Hepatocyte (in vitro differentiated cells): ENCODE data around the gene PTPN18. TPM values are rescaled to one million over a fixed set of nuclear protein-coding genes. Genes with fewer than 3 reads are reported as not detected.

Source experiments
- DNase-seq: peaks from one replicate; pipeline ENCODE4 v3.0.0-alpha.2; 2016; ENCODE audit warnings: low spot score
- H2AFZ ChIP-seq: fragments of 200-600 bp; sonication (generic); 2 replicates; pipeline ENCODE4 v1.6.0; 2016; ENCODE audit warnings: antibody characterized with exemption, mild to moderate bottlenecking
- H3K27ac ChIP-seq: fragments of 200-600 bp; sonication (generic); 2 replicates; pipeline ENCODE4 v1.5.1; 2016; ENCODE audit warnings: mild to moderate bottlenecking
- H3K27me3 ChIP-seq: fragments of 200-600 bp; sonication (generic); 2 replicates; pipeline ENCODE4 v1.6.1; 2016
- H3K36me3 ChIP-seq: fragments of 200-600 bp; sonication (generic); replicated peaks from 2 replicates; pipeline ENCODE4 v1.5.1; 2016; ENCODE audit warnings: low read depth; ENCODE audit not compliant: insufficient read depth
- H3K4me1 ChIP-seq: fragments of 200-600 bp; sonication (generic); 2 replicates; pipeline ENCODE4 v1.5.1; 2016; ENCODE audit warnings: mild to moderate bottlenecking, moderate library complexity; ENCODE audit not compliant: insufficient read depth
- H3K4me2 ChIP-seq: fragments of 200-600 bp; sonication (generic); 2 replicates; pipeline ENCODE4 v1.6.0; 2016
- H3K4me3 ChIP-seq: fragments of 200-600 bp; sonication (generic); 2 replicates; pipeline ENCODE4 v1.5.1; 2016; ENCODE audit warnings: mild to moderate bottlenecking
- H3K79me2 ChIP-seq: fragments of 200-600 bp; sonication (generic); 2 replicates; pipeline ENCODE4 v1.6.0; 2017; ENCODE audit warnings: mild to moderate bottlenecking
- H3K9me2 ChIP-seq: fragments of 200-600 bp; sonication (generic); replicated peaks from 2 replicates; pipeline ENCODE4 v1.6.0; 2017; ENCODE audit warnings: mild to moderate bottlenecking; ENCODE audit not compliant: insufficient read depth
- H3K9me3 ChIP-seq: fragments of 200-600 bp; sonication (generic); 2 replicates; pipeline ENCODE4 v1.5.1; 2016; ENCODE audit warnings: low read depth, mild to moderate bottlenecking
- H4K20me1 ChIP-seq: fragments of 200-600 bp; sonication (generic); 2 replicates; pipeline ENCODE4 v1.6.0; 2016; ENCODE audit warnings: mild to moderate bottlenecking; ENCODE audit not compliant: insufficient read depth, poor library complexity, severe bottlenecking
- EZH2 ChIP-seq: fragments of 200-600 bp; sonication (generic); IDR thresholded peaks from 2 replicates; pipeline ENCODE4 v1.6.1; 2016; ENCODE audit warnings: antibody characterized with exemption, mild to moderate bottlenecking, borderline replicate concordance
- EZH2phosphoT487 ChIP-seq: fragments of 200-600 bp; sonication (generic); IDR thresholded peaks from one replicate; pipeline ENCODE4 v1.6.1; 2018; ENCODE audit warnings: antibody characterized with exemption, mild to moderate bottlenecking, low read depth, moderate library complexity; ENCODE audit not compliant: unreplicated experiment, severe bottlenecking
- WGBS: methylation state at CpG from one replicate; pipeline ENCODE4 v1.1.6; 2016; ENCODE audit warnings: low lambda C conversion rate; ENCODE audit errors: missing lambda C conversion rate; 5-methylcytosine and 5-hydroxymethylcytosine counted together
- polyA plus RNA-seq: library from polyadenylated mRNA; unstranded; fragments of >200 nt; fragmentation: Nextera tagmentation; extraction: Ambion mirVana; gene quantifications from 2 replicates; pipeline ENCODE4 v1.2.1, GENCODE V29; 2016
- total RNA-seq: library from RNA; depleted of rRNA; stranded (reverse); fragments of >200 nt; gene quantifications from 2 replicates; pipeline ENCODE4 v1.2.3, GENCODE V29; 2014
- TF ChIP-seq, protein P1 (sequence below): fragments of 200-600 bp; sonication (generic); IDR thresholded peaks from 2 replicates; pipeline ENCODE4 v1.5.1; 2016; ENCODE audit warnings: antibody characterized with exemption, mild to moderate bottlenecking; ENCODE audit not compliant: poor library complexity

PTPN18 gene
- total and polyA plus RNA-seq, 2 experiments from 2014 or later = 34.7 to 34.8 TPM

DNA sequence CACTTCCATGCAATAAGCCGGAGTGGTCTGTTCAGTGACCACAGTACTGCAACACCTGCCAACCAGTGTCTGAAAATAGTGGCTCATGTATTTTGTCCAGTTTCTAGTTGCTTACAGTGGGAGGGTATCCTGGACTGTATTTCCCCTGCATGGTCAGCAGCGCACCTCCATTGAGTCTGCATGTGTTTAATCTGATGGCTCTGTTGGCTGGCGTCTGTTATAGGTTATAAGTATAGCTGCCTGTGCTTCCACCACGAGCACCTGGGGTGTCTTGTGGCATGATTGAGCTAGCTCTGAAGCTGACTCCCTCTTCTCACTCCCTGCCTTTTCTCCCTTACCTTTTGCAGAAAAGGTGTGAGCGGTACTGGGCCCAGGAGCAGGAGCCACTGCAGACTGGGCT is 12.9 kb downstream of the PTPN18 start:
- no peaks in the 10 kb centered on the region for H3K9me3 ChIP-seq
- no peak overlapping the region for H3K27ac ChIP-seq
- H3K4me2 ChIP-seq = no peak overlapping the region
- H3K9me2 ChIP-seq = no peaks in the 10 kb centered on the region
- H3K36me3 ChIP-seq = no peaks in the 10 kb centered on the region
- no peak for DNase-seq
- peaks cover 14% of the 10 kb centered on the region for H3K79me2 ChIP-seq
- no peak for TF ChIP-seq EZH2phosphoT487
- TF ChIP-seq EZH2 = no peak
- TF ChIP-seq, protein P1, sequence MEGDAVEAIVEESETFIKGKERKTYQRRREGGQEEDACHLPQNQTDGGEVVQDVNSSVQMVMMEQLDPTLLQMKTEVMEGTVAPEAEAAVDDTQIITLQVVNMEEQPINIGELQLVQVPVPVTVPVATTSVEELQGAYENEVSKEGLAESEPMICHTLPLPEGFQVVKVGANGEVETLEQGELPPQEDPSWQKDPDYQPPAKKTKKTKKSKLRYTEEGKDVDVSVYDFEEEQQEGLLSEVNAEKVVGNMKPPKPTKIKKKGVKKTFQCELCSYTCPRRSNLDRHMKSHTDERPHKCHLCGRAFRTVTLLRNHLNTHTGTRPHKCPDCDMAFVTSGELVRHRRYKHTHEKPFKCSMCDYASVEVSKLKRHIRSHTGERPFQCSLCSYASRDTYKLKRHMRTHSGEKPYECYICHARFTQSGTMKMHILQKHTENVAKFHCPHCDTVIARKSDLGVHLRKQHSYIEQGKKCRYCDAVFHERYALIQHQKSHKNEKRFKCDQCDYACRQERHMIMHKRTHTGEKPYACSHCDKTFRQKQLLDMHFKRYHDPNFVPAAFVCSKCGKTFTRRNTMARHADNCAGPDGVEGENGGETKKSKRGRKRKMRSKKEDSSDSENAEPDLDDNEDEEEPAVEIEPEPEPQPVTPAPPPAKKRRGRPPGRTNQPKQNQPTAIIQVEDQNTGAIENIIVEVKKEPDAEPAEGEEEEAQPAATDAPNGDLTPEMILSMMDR = no peak
- H2AFZ ChIP-seq = no peak overlapping the region
- H3K27me3 ChIP-seq = no peaks in the 10 kb centered on the region
- 92% methylated on average over 5 of the region's 5 CpGs for WGBS
- H3K4me1 ChIP-seq = no peaks in the 10 kb centered on the region
- H4K20me1 ChIP-seq = no peaks in the 10 kb centered on the region
- no peak overlapping the region for H3K4me3 ChIP-seq

DNA sequence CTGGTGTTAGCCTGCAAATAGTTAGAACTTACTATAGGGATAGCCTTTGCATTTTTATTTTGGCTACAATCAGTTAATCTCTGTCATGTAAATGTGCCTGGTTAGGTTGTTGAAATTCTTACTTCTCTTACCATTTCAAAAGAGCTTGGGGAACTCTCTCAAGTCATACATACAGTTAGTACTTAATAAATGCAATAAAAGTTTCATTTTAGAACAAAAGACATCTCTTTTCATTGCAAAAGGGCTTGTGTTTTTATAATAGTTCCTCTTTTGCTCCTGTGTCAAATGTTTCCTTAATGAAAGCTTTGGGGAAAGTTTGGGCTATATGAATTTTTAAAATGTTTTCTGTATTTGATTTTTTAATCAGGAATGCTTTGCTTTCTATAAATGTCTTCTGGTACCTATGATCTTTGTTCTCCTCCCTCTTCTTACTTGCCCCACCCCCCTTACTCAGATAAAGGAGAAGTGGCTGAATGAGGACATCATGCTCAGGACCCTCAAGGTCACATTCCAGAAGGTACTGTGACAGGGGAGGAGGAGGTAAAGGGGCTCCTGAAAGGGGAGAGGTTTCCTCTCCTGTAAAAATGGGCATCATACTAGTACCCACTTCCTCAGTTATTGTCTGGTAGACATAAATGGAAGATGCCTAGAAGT is 13.6 kb downstream of the PTPN18 start:
- H3K4me2 ChIP-seq = no peak overlapping the region
- H3K27me3 ChIP-seq = no peaks in the 10 kb centered on the region
- no peaks in the 10 kb centered on the region for H3K9me2 ChIP-seq
- H3K36me3 ChIP-seq = no peaks in the 10 kb centered on the region
- H3K27ac ChIP-seq = no peak overlapping the region
- no peaks in the 10 kb centered on the region for H3K9me3 ChIP-seq
- TF ChIP-seq EZH2 (no peak), EZH2phosphoT487 (no peak)
- TF ChIP-seq, protein P1 = no peak
- H2AFZ ChIP-seq = no peak overlapping the region
- DNase-seq = no peak
- H3K4me3 ChIP-seq = no peak overlapping the region
- H4K20me1 ChIP-seq = no peaks in the 10 kb centered on the region
- H3K4me1 ChIP-seq = no peaks in the 10 kb centered on the region
- H3K79me2 ChIP-seq = peaks cover 15% of the 10 kb centered on the region

DNA sequence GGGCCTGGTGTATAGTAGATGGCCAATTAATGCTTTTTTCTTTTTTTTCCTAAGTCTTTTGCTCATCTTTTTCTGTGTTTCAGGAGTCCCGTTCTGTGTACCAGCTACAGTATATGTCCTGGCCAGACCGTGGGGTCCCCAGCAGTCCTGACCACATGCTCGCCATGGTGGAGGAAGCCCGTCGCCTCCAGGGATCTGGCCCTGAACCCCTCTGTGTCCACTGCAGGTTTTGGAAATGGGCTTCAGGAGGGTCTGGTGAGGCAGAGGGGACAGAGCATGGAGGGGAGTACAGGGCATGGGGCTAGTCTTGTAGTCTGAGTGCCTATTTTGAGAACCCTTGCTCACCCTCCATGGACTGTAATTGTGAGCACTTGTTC is 14.1 kb downstream of the PTPN18 start:
- H3K4me1 ChIP-seq = no peaks in the 10 kb centered on the region
- H3K27ac ChIP-seq = no peak overlapping the region
- no peaks in the 10 kb centered on the region for H3K27me3 ChIP-seq
- no peak overlapping the region for H3K4me2 ChIP-seq
- no peaks in the 10 kb centered on the region for H3K36me3 ChIP-seq
- no peaks in the 10 kb centered on the region for H3K9me3 ChIP-seq
- DNase-seq = no peak
- TF ChIP-seq EZH2 = no peak
- TF ChIP-seq, protein P1 = no peak
- no peak for TF ChIP-seq EZH2phosphoT487
- H3K79me2 ChIP-seq = peaks cover 15% of the 10 kb centered on the region
- no peak overlapping the region for H3K4me3 ChIP-seq
- no peaks in the 10 kb centered on the region for H4K20me1 ChIP-seq
- WGBS = 90% methylated on average over 5 of the region's 5 CpGs
- H3K9me2 ChIP-seq = no peaks in the 10 kb centered on the region
- H2AFZ ChIP-seq = no peak overlapping the region

DNA sequence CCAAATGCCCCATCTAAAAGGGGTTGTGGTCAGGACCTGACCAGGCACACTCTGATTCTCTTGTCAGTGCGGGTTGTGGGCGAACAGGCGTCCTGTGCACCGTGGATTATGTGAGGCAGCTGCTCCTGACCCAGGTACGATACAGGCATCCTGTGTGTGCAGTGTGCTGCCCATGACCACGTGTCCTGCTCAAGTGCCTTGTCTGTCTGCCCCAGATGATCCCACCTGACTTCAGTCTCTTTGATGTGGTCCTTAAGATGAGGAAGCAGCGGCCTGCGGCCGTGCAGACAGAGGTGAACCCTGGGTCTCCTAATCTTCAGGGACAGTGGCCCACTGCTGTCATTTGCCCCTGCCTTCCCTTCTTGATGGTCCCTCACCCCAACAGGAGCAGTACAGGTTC is 14.6 kb downstream of the PTPN18 start:
- WGBS = 94% methylated on average over 9 of the region's 9 CpGs
- Histone ChIP-seq H3K9me3 (no peaks in the 10 kb centered on the region), H3K4me1 (no peaks in the 10 kb centered on the region), H3K27me3 (no peaks in the 10 kb centered on the region), H4K20me1 (no peaks in the 10 kb centered on the region), H3K27ac (no peak overlapping the region), H2AFZ (no peak overlapping the region), H3K4me3 (no peak overlapping the region), H3K4me2 (no peak overlapping the region), H3K36me3 (no peaks in the 10 kb centered on the region), H3K9me2 (no peaks in the 10 kb centered on the region), H3K79me2 (peaks cover 20% of the 10 kb centered on the region)
- TF ChIP-seq, protein P1 = no peak
- TF ChIP-seq EZH2phosphoT487 (no peak), EZH2 (no peak)
- DNase-seq = no peak
